ENCODE data around the gene TMPRSS2.

TMPRSS2 gene

DNA sequence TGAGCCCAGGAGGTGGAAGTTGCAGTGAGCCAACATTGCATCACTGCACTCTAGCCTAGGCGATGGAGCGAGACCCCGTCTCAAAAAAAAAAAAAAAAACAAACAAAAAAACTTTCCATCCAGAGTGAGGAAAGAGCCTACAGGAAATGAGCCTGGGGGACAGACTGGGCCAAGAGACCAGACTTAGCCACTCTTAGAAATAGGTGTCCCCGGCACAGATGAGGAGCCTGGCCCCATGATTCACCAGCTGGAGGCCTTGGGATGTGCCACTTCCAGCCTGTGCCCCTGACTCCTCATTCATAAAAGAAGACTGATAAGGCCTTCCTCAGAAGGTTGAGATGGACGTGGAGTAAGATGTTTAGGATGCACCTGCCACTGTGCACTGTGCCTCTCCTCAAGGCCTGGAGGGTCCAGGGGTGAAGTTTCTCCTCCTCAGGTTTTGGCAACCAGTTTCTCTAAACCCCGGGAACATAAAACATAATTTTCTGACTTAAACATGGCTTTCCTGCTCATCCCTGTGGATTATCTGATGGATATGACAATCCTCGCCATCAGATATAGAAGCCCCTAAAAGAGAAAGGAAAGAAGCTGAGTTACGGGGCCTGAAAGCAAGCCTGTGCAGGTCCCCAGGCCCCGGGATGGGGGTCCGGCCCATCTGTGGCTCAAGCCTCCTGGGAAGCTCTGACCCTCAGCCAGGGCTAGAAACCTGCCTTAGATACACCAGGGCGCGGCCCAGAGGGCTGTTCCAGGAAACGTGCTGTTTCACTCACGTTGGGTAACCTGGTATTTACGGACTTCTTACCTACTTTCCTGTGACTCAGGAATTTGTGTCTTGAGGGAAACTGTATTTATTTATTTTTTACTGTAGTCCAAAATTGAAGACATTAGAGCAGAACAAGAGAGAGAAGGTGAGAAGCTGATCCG is 55.9 kb downstream of the TMPRSS2 start:
- no peak for DNase-seq (ENCODE audit: low read depth in 2 of 2, low spot score in 1 of 2)

DNA sequence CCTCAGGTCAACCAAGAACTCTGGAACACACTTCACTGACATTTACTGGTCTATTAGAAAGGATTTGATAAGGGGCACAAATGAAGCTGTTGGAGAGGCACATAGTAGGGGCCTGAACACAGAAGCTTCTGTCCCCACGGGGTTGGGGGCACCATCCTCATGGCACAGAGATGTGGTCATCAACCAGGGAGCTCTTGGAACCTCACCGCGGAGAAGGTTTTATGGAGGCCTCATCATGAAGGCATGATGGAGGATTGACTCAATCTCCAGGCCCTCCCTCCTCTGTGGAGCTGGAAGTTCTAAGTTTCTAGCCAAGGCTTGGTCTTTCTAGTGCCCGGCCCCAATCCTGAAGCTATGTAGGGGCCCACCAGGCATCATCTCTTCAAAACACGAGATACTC is 58.3 kb downstream of the TMPRSS2 start:
- DNase-seq (ENCODE audit: low read depth in 2 of 2, low spot score in 1 of 2), result no peak

DNA sequence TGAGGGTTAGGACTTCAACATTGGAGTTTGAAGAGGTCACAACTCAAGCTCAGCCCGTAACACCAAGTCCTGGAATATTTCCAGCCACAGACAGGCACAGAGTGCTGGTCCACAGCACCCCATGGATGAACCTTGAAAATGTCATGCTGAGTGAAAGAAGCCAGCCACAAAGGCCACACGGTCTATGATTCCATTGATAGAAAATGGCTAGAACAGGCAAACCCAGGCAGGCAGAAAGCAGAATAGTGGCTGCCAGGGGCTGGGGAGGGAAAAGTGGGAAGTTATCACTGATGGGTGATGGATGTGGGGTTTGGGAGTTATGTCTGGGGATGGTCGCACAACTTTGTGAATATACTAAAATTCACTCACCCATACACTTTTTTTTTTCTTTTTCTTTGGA is 60.6 kb downstream of the TMPRSS2 start:
- DNase-seq (ENCODE audit: low read depth in 2 of 2, low spot score in 1 of 2), result no peak

DNA sequence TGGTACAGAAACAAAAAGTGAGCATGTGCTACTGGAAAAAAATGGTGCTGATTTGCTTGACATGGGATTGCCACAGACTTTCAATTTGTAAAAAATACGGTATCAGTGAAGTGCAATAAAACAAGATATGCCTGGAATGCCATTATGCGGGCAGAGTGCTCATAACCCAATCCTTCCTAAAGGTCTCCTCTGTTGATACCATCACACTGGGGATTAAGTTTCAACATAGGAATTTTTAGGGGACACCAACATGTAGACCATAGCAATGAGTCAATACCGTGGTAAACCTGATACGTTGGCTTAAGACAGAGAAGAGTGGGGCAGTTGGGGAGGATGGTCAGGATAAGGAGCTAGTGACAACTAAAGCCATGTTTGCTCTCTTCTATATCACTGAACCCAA is 61.4 kb downstream of the TMPRSS2 start:
- DNase-seq (ENCODE audit: low read depth in 2 of 2, low spot score in 1 of 2), result no peak

DNA sequence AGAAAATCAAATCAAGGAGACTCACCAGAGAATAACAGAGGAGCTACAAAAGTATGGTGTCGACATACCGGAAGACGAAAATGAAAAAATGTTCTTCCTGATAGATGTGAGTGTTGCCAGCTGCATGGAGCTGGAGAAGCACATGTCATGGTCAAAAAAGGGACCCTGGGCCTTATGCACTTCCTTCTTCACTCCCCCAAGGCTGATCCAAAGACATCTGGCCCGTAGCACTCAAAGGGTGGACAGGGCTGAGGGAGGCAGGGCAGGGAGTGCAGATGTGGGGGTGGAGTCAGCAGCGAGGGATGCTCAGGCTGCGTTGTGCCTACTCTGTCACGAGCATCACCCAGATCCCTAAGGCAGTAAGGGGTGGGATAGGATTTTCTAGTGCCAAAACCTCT is 62.5 kb downstream of the TMPRSS2 start:
- no peak for DNase-seq (ENCODE audit: low read depth in 2 of 2, low spot score in 1 of 2)

DNA sequence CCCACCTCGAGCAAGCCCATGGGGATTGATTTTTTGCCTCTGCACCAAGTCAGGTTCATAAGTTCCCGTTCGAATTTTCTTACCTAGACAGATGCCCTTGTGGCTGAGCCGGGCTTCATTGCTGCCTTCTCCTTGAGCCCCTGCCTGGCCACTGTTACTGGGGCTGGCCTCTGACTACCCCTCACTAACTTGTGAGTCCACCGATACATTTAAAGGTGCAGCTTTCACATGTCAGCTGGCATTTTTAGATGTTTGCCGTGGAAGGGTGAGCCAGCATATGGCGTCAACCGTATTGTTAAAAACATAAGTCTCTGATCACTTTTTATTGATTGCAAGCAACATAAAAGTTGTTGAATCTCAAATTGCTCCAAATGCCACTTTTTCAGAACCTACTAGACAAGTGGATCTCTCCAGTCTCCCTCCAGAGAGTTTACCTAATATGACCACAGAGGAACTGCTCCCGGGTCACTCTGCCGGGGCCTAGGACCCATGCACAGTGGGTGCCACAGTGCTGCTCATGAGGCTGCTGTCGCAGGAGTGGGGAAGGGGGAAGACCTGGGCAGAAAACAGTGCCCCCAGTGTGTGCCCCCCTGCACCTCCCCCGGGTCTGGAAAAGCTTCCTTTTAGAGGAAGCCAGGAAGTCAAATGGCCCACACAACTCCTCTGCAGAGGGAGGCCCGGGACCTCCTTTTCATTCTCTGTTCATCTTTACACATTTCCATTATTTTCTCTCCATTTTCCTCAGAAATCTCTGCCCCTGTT is 63.1 kb downstream of the TMPRSS2 start:
- DNase-seq (ENCODE audit: low read depth in 2 of 2, low spot score in 1 of 2), result no peak

DNA sequence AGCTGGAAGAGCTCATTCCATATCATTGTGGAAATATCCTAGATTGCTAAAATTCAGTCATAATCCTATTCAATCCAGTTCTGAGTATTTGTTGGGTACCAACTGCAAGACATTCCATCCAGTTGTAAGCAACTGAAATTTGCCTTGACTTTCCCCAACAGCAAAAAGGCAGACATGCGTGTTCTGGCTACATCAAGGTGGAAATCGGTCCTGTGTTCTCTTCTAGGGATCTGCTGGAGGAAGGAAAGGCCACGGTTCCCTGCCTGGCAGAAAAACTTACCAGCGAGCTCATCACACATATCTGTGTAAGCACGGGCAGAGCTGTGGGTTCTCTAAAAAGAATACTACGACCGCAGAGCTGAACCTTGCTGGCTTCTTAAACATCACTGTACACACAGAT is 64.4 kb downstream of the TMPRSS2 start:
- no peak for DNase-seq (ENCODE audit: low read depth in 2 of 2, low spot score in 1 of 2)

DNA sequence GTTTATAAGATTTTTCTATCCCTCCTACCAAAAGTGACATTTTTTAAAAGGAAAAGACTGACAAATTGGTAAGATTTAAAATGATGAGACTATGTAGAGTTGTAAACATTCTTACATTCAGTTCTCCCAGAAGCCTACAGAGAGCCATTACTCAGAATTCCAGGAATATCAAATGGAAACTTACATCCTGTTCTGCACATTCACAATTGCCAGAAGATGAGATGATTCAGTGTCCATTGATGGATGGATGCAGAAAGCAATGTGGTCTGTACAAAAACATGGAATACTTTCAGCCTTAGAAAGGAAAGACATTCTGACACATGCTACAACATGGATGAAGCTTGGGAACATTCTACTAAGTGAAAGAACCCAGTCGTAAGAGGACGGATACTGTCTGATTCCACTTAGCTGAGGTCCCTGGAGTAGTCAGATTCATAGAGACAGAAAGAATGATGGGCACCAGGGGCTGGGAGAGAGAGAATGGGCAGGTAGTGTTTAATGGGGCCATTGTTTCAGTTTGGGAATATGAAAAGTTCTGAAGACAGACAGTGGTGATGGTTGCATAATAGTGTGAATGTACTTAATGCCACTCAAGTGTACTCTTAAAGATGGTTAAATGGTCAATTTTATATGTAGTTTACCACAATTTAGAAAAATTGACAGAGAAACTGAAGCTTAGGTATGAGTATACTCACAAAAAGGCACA is 65.3 kb downstream of the TMPRSS2 start:
- DNase-seq (ENCODE audit: low read depth in 2 of 2, low spot score in 1 of 2), result no peak

DNA sequence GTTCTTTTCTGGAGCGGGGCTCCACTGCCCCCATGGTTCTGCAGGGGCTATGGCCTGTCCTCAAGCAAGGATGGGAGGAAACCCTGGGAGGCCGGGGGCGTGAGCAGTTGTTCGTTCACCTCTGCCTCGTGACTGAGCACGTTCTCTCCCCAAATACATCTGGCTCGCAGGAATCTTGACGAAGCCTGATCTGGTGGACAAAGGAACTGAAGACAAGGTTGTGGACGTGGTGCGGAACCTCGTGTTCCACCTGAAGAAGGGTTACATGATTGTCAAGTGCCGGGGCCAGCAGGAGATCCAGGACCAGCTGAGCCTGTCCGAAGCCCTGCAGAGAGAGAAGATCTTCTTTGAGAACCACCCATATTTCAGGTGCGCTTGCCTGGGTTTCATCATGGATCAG is 66.4 kb downstream of the TMPRSS2 start:
- no peak for DNase-seq (ENCODE audit: low read depth in 2 of 2, low spot score in 1 of 2)

DNA sequence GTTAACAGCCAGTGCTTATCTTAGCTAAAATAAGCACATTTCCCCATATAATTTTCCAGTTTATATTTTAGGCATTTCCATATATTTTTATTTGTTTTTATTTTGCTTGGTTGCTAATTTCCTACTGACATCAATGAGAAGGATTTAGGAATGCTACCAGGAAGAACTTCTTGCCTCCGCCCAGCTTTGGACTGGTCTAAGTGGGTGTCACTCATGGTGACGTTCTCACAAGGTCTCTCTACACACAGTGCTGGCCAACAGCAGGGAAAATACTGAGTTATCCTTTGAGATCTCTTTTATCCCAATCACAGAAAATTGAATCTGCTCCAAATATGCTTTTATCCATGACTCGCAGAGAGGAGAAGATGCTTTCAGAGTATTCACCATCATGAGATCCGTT is 68.7 kb downstream of the TMPRSS2 start:
- no peak for DNase-seq (ENCODE audit: low read depth in 2 of 2, low spot score in 1 of 2)

DNA sequence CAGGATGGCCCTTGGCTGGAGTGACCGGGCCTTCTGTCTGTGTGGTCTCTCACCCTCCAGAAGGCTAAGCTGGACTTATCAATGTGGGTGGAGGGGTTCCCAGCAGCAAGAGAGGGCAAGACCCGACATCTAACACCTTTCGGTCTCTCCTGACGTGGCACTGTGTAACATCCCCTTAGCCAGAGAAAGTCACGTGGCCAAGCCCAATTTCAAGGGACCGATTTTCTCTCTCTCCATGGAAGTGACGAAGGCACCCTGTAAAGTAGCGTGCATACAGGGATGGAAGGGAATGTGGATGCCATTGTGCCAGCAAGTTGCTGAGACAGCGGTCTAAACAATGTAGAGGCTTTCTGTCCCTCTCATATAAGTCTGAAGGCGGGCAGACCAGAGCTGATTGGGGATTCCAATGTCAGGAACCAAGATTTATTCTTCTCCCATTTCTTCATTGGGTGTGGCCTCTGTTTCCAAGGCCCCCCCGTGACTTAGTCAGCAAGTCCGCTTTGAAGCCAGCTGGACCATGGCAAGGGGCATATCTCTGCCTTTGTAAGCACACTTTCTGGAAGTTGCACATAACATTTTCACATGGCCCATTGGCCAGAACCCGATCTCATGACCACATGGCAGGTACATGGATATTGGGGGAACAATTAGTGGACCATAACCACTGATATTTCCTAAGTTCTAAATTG is 69.4 kb downstream of the TMPRSS2 start:
- no peak for DNase-seq (ENCODE audit: low read depth in 2 of 2, low spot score in 1 of 2)

DNA sequence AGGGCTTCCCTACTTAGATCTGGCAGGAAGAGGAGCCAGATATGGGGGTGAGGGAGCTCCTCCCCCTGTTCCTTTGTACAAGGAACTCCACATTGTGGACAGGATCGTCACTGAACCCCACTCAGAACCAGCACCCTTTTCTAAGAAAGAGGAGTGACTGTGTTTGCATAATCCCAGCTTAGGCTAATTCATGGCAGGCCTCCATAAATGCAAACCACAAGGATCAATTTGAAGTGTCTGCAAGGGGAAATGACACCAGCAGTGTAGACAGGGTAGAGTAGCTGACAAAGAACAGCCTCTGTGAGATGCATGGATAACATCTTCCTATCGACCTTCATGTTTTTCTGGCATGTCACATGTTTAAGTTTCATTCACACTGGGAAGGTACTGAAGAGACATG is 70.2 kb downstream of the TMPRSS2 start:
- DNase-seq (ENCODE audit: low read depth in 2 of 2, low spot score in 1 of 2), result no peak

DNA sequence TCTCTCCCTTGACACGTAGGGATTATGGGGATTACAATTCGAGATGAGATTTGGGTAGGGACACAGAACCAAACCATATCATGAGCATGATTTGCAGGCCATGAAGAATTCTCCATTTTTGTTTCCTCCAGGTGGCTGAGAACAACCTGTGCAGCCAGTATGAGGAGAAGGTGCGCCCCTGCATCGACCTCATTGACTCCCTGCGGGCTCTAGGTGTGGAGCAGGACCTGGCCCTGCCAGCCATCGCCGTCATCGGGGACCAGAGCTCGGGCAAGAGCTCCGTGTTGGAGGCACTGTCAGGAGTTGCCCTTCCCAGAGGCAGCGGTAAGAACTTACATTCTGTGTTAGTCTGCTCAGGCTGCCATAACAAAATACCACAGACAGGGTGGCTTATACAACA is 72.3 kb downstream of the TMPRSS2 start:
- no peak for DNase-seq (ENCODE audit: low read depth in 2 of 2, low spot score in 1 of 2)

DNA sequence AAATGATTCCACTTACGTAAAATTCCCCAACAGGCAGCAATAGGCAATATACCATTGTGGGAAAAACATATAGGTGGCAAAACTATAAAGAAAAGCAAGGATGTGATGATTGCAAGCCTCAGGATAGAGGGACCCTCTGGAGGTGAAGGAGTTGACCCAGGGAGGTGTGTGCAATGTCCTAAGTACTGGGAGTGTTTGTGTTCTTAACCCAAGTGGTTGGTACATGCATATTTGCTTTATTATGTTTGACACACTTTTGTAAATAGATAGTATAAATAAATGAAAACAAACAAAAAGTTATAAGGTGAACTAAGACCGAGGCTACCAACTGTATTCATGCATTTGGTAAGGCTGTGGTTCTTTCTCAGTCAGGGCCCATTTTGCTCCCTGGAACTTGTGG is 74.4 kb downstream of the TMPRSS2 start:
- DNase-seq (ENCODE audit: low read depth in 2 of 2, low spot score in 1 of 2), result no peak

DNA sequence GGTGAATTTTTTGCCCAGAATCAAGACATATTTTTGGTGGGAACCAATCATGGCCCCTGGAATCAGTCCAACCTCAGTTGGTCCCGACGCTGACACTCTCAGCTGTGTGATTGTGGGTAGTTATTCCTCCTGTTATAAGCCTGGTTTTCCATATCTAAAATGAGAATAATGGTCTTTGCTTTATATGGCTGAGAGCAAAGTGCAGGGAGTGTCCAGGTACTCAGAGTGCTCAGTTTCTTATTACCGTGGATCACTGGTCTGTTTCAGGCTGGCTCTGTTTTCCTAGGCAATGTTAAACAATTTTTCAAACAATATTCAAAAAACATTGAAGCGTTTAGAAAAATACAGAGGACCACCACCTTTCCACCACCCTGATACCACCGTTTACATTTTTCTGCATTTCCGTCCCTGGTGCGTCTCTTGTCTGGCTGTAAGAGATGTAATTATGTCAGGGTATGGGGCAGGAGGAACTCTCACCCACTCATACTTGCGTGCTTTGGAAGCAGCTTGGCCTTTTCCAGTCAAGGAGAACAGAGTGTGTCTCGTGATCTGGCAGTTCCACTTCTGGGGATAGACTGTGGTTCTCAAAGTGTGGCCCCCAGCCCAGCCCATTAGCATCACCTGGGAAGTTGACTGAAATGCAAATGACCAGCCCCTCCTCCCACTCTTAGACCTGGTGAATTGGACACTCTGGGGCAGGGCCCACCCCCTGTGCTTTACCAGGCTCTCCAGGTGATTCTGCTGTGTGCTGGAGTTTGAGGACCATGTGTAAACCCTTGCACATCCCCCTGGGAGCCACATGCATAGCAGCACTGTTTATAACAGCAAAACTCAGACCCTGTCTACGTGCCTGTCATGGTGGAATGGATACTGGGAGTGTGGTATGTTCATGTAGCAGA is 75.1 kb downstream of the TMPRSS2 start:
- DNase-seq (ENCODE audit: low read depth in 2 of 2, low spot score in 1 of 2), result no peak

DNA sequence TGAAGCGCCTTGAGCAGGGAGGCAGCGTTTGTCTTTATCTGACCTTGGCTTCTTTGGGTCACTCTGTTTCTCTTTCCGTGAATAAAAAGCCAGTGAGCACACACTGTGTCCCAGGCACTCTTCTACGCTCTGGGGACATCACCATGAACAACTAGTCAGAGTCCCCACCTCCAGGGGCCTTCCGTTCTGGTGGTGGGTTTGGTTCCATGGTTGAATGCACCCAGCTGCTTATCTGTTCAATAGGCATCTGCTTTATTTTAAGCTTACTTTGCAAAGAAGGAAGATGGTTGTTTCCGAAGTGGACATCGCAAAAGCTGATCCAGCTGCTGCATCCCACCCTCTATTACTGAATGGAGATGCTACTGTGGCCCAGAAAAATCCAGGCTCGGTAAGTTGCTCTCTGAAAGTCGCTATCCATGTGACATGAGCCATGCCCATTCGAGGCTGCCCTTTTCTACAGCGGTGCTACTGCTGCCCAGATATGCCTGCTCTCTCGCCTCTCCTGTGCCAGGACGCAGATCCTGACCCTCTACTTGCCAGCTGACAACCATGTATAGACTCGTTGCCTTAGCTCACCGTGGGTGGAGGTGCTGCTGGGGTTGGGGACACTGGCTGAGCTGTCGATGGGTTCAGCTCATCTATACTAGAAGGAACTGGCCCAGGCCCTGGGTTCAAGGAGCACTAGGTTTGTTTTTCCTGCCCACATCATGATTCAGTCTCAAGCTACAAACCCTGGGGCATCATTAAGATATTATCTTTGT is 76.0 kb downstream of the TMPRSS2 start:
- no peak for DNase-seq (ENCODE audit: low read depth in 2 of 2, low spot score in 1 of 2)

DNA sequence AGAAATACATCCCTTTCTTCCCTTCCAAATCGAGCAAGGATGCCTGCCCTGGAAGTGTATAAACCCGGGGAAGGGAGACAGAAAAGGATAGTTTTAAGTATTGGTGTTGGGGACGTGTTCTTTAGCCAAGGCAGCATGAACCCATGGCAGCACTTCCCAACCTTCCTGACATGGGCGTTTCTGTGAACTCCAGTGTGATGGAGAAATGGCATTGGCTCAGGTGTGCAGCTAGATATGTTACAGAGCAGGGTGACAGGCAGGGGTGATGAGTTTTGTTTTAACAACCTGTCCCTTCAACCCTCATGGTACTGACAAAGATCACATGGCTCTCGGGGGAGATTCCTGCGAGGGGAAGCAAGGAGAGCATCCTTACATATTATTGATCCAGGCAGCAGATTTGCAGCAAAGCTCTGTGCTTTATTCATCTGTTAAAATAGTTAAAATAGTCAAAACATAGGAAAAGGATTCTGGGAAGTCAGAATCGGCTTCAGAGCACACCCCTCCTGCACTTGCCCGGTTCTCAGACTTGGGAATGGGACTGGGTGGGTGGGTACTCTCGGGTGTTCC is 78.0 kb downstream of the TMPRSS2 start:
- no peak for DNase-seq (ENCODE audit: low read depth in 2 of 2, low spot score in 1 of 2)

DNA sequence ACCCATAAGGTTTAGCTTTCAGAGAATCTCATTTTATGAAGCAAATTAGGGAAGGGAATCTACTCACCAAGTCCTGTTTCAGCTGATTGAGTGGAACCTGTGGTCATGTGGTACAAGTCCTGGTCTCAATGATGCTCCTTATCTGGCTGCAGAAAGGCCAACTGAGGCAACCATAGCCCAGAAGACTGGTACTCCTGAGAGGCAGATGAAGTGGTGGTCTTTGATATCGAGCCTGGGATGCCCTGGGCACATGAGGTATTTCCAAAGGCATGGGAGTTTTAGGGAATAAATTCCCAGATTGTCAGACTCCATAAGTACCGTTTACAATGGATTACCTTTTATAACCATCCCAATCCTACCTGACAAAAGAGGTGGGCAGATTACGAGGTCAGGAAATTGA is 78.7 kb downstream of the TMPRSS2 start:
- no peak for DNase-seq (ENCODE audit: low read depth in 2 of 2, low spot score in 1 of 2)

DNA sequence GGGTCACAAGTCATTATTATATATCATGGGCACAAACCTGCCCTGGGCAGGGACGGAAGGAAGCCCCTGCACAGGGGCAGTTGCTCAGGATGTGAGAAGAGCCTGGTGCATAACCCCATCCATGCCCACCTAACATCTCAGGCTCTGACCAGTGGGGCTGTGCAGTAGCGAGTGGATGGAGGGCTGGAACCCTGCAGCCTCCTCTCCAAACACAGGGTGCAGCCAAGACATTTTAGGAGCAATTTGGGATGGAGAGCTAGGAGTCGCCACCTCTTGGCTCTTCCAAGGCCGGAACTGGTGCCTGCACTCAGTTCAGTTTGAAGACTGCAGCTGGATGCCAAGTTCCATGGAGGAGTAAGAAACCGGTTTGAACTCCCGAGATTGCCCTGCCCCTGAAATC is 79.1 kb downstream of the TMPRSS2 start:
- no peak for DNase-seq (ENCODE audit: low read depth in 2 of 2, low spot score in 1 of 2)

Data from stimulated activated CD8-positive, alpha-beta memory T cell treated with anti-CD3 and anti-CD28 coated beads, Interleukin-4, amount 100 ng/mL, for 1 hour (primary cell).